Liver (tissue), 9 donors: ENCODE data around the gene P3H2. TPM values are rescaled to one million over a fixed set of nuclear protein-coding genes. Genes with fewer than 3 reads are reported as not detected.

Experiments
- DNase-seq: peaks from one replicate; pipeline ENCODE4 v3.0.0-alpha.2; 2017; ENCODE audit warnings: low spot score
- H3K27ac ChIP-seq, 2 donors: one replicate each; pipeline ENCODE4 v1.7.0; 2013; ENCODE audit warnings: inconsistent platforms in 2 of 2, low read length in 2 of 2, control low read depth in 1 of 2, low read depth in 1 of 2, mild to moderate bottlenecking in 1 of 2
- H3K27me3 ChIP-seq, 4 donors: one replicate each; pipeline versions ENCODE4 v1.6.1 to v1.7.0; 2013; ENCODE audit warnings: low read length in 3 of 4, inconsistent platforms in 1 of 4, mild to moderate bottlenecking in 1 of 4, moderate library complexity in 1 of 4; ENCODE audit not compliant: control insufficient read depth in 4 of 4, insufficient read depth in 4 of 4
- H3K36me3 ChIP-seq, 4 donors: one replicate each; pipeline versions ENCODE4 v1.6.1 to v1.7.0; 2013; ENCODE audit warnings: low read length in 3 of 4, mild to moderate bottlenecking in 3 of 4, low read depth in 1 of 4, moderate library complexity in 1 of 4; ENCODE audit not compliant: control insufficient read depth in 4 of 4, insufficient read depth in 3 of 4
- H3K4me1 ChIP-seq, 4 donors: one replicate each; pipeline versions ENCODE4 v1.6.1 to v1.7.0; 2013; ENCODE audit warnings: low read length in 3 of 4, mild to moderate bottlenecking in 3 of 4, moderate library complexity in 1 of 4; ENCODE audit not compliant: control insufficient read depth in 4 of 4, insufficient read depth in 4 of 4
- H3K4me3 ChIP-seq, 3 donors: one replicate each; pipeline versions ENCODE4 v1.6.1 to v1.7.0; 2013; ENCODE audit warnings: low read length in 3 of 3, control low read depth in 1 of 3, low read depth in 1 of 3, mild to moderate bottlenecking in 1 of 3
- H3K9ac ChIP-seq, 2 donors: one replicate each; pipeline ENCODE4 v1.7.0; 2013; ENCODE audit warnings: low read length in 2 of 2, mild to moderate bottlenecking in 2 of 2, moderate library complexity in 2 of 2, control low read depth in 1 of 2, low read depth in 1 of 2
- H3K9me3 ChIP-seq, 4 donors: one replicate each; pipeline versions ENCODE4 v1.6.1 to v1.7.0; 2013; ENCODE audit warnings: low read length in 3 of 4; ENCODE audit not compliant: control insufficient read depth in 4 of 4
- FOXA2 ChIP-seq: IDR thresholded peaks from 2 replicates; pipeline ENCODE4 v1.6.1; 2016; ENCODE audit warnings: antibody characterized with exemption
- GABPA ChIP-seq, 2 donors: IDR thresholded peaks in 1 of 2; conservative IDR thresholded peaks in 1 of 2; 2 replicates each; pipeline ENCODE4 v1.6.1; 2016; ENCODE audit warnings: antibody characterized with exemption in 2 of 2, mild to moderate bottlenecking in 1 of 2, moderate library complexity in 1 of 2
- HNF4A ChIP-seq, 2 donors: conservative IDR thresholded peaks; 2 replicates each; pipeline ENCODE4 v1.6.1; 2016; ENCODE audit warnings: antibody characterized with exemption in 2 of 2, mild to moderate bottlenecking in 2 of 2
- NR2F2 ChIP-seq: IDR thresholded peaks from 2 replicates; pipeline ENCODE4 v1.6.1; 2016; ENCODE audit warnings: antibody characterized with exemption
- SP1 ChIP-seq: IDR thresholded peaks from 2 replicates; pipeline ENCODE4 v1.6.1; 2018; ENCODE audit warnings: antibody characterized with exemption, mild to moderate bottlenecking
- TAF1 ChIP-seq: conservative IDR thresholded peaks from 2 replicates; pipeline ENCODE4 v1.6.1; 2016; ENCODE audit warnings: antibody characterized with exemption, mild to moderate bottlenecking
- WGBS: extraction: QIAGEN DNeasy Blood & Tissue Kit; methylation state at CpG from one replicate; pipeline ENCODE4 v1.1.7; 2013; 5-methylcytosine and 5-hydroxymethylcytosine counted together
- polyA plus RNA-seq, 2 donors: library from polyadenylated mRNA; stranded (reverse) in 1 of 2; unstranded in 1 of 2; fragments of 200-250 nt in 1 of 2; fragments of >200 nt in 1 of 2; fragmentation: Nextera tagmentation in 1 of 2; extraction: Ambion mirVana in 1 of 2; gene quantifications; one replicate each; pipeline versions ENCODE4 v1.2.1 to v1.2.3, GENCODE V29; 2013 to 2015
- total RNA-seq, 2 donors: library from RNA; depleted of rRNA; stranded (reverse); fragments of >200 nt; gene quantifications; one replicate each; pipeline ENCODE4 v1.2.3, GENCODE V29; 2014
- TF ChIP-seq, protein P1 (sequence below): IDR thresholded peaks from 2 replicates; pipeline ENCODE4 v1.6.1; 2016; ENCODE audit warnings: antibody characterized with exemption
- TF ChIP-seq, protein P2 (sequence below): IDR thresholded peaks from 2 replicates; pipeline ENCODE4 v1.6.1; 2016; ENCODE audit warnings: antibody characterized with exemption
- TF ChIP-seq, protein P3 (sequence below): IDR thresholded peaks from 2 replicates; pipeline ENCODE4 v1.6.1; 2016; ENCODE audit warnings: antibody characterized with exemption, mild to moderate bottlenecking
- TF ChIP-seq, protein P4 (sequence below): fragments of 150-350 bp; IDR thresholded peaks from 2 replicates; pipeline ENCODE4 v1.5.1; 2017; ENCODE audit warnings: improper control_type of control experiment, low read depth, low read length; ENCODE audit not compliant: missing input control
- TF ChIP-seq, protein P5 (sequence below): IDR thresholded peaks from 2 replicates; pipeline ENCODE4 v1.6.1; 2016; ENCODE audit warnings: antibody characterized with exemption
- donor health status: healthy.
- donor health status: healthy.
- donor health status: healthy.
- donor health status: healthy.
- donor health status: healthy.

P3H2 gene
- total and polyA plus RNA-seq, 4 donors = 1.9 to 6.9 (median 4.1) TPM

DNA sequence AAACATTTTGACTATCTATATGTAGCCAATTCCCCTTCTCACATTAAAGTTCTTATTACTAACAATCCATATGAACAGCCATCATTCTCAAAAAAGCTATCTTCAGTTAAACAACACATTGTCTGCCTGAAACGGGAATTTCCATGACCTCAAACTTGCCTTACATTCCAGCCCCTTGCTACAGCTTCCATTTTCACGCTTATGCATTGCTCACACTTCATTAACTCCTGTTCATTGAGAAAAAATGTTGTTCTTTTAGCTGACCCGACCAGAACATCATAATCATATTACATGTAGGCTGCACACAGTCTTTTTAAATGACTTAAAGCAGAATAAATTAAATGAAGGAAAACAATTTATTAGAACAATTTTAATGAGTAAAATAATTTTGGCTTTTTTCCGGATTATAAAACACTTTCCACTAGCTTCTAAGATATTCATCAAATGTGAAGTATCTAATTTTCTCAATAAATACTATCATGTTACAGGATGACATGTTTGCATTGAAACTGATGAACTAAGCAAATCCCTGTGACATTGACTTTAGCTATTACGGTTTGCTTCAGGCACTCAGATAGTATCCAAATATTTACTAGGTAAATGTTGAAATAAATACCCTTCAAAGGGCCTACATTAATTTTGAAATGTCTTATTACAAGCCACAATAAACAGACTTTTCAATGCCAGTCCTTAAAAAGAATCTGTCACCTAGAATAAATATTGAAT lies 49.9 kb downstream of the P3H2 start:
- TF ChIP-seq, protein P1, sequence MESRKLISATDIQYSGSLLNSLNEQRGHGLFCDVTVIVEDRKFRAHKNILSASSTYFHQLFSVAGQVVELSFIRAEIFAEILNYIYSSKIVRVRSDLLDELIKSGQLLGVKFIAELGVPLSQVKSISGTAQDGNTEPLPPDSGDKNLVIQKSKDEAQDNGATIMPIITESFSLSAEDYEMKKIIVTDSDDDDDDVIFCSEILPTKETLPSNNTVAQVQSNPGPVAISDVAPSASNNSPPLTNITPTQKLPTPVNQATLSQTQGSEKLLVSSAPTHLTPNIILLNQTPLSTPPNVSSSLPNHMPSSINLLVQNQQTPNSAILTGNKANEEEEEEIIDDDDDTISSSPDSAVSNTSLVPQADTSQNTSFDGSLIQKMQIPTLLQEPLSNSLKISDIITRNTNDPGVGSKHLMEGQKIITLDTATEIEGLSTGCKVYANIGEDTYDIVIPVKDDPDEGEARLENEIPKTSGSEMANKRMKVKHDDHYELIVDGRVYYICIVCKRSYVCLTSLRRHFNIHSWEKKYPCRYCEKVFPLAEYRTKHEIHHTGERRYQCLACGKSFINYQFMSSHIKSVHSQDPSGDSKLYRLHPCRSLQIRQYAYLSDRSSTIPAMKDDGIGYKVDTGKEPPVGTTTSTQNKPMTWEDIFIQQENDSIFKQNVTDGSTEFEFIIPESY = no peak
- no peak overlapping the region for H3K4me3 ChIP-seq
- peaks cover 0 to 5% (median 0%) of the 10 kb centered on the region in 4 donors for H3K4me1 ChIP-seq
- H3K36me3 ChIP-seq = no peaks in the 10 kb centered on the region
- 64% methylated on average over 5 of the region's 5 CpGs for WGBS
- H3K27me3 ChIP-seq = no peaks in the 10 kb centered on the region
- DNase-seq = no peak
- H3K9ac ChIP-seq = no peak overlapping the region
- no peak overlapping the region for H3K27ac ChIP-seq
- H3K9me3 ChIP-seq = no peaks in the 10 kb centered on the region

DNA sequence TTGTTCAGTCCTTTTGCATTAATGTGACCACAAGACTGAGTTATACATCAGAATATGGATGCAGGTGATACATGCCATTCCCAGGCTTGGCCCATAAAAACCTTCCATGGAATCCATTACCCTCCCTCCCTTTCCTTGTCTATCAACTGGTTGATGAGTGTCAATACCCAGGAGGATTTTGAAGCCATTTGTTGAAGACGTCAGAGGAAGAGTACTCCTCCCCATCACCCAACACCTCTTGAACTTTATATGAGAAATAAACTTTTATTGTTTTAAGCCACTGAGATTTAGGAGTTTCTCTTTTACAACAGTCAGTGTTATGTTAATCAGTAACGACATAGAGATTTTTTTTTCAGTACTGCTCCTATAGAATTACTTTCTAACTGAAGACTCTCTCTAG lies 55.5 kb downstream of the P3H2 start:
- H3K27me3 ChIP-seq = no peaks in the 10 kb centered on the region
- no peaks in the 10 kb centered on the region for H3K9me3 ChIP-seq
- H3K4me1 ChIP-seq = peaks cover 0 to under 1% (median 0%) of the 10 kb centered on the region in 4 donors
- TF ChIP-seq, protein P2, sequence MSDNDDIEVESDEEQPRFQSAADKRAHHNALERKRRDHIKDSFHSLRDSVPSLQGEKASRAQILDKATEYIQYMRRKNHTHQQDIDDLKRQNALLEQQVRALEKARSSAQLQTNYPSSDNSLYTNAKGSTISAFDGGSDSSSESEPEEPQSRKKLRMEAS = no peak
- TF ChIP-seq HNF4A (conservative IDR thresholded peaks at IDR 0.05) (no peak), FOXA2 (no peak), NR2F2 (no peak), GABPA (IDR thresholded peaks at IDR 0.05 in 1 of 2, conservative IDR thresholded peaks at IDR 0.05 in 1 of 2) (no peak), SP1 (no peak), TAF1 (no peak)
- TF ChIP-seq, protein P3, sequence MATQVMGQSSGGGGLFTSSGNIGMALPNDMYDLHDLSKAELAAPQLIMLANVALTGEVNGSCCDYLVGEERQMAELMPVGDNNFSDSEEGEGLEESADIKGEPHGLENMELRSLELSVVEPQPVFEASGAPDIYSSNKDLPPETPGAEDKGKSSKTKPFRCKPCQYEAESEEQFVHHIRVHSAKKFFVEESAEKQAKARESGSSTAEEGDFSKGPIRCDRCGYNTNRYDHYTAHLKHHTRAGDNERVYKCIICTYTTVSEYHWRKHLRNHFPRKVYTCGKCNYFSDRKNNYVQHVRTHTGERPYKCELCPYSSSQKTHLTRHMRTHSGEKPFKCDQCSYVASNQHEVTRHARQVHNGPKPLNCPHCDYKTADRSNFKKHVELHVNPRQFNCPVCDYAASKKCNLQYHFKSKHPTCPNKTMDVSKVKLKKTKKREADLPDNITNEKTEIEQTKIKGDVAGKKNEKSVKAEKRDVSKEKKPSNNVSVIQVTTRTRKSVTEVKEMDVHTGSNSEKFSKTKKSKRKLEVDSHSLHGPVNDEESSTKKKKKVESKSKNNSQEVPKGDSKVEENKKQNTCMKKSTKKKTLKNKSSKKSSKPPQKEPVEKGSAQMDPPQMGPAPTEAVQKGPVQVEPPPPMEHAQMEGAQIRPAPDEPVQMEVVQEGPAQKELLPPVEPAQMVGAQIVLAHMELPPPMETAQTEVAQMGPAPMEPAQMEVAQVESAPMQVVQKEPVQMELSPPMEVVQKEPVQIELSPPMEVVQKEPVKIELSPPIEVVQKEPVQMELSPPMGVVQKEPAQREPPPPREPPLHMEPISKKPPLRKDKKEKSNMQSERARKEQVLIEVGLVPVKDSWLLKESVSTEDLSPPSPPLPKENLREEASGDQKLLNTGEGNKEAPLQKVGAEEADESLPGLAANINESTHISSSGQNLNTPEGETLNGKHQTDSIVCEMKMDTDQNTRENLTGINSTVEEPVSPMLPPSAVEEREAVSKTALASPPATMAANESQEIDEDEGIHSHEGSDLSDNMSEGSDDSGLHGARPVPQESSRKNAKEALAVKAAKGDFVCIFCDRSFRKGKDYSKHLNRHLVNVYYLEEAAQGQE = no peak
- TF ChIP-seq, protein P4, sequence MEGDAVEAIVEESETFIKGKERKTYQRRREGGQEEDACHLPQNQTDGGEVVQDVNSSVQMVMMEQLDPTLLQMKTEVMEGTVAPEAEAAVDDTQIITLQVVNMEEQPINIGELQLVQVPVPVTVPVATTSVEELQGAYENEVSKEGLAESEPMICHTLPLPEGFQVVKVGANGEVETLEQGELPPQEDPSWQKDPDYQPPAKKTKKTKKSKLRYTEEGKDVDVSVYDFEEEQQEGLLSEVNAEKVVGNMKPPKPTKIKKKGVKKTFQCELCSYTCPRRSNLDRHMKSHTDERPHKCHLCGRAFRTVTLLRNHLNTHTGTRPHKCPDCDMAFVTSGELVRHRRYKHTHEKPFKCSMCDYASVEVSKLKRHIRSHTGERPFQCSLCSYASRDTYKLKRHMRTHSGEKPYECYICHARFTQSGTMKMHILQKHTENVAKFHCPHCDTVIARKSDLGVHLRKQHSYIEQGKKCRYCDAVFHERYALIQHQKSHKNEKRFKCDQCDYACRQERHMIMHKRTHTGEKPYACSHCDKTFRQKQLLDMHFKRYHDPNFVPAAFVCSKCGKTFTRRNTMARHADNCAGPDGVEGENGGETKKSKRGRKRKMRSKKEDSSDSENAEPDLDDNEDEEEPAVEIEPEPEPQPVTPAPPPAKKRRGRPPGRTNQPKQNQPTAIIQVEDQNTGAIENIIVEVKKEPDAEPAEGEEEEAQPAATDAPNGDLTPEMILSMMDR = no peak
- TF ChIP-seq, protein P5, sequence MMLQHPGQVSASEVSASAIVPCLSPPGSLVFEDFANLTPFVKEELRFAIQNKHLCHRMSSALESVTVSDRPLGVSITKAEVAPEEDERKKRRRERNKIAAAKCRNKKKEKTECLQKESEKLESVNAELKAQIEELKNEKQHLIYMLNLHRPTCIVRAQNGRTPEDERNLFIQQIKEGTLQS = no peak
- TF ChIP-seq, protein P1 = no peak
- H3K36me3 ChIP-seq = no peaks in the 10 kb centered on the region
- no peak for DNase-seq
- H3K4me3 ChIP-seq = no peak overlapping the region
- WGBS = 81% methylated on average over 2 of the region's 2 CpGs
- no peak overlapping the region for H3K9ac ChIP-seq
- no peak overlapping the region for H3K27ac ChIP-seq
